OCI-LY1 (cell line): ENCODE measurements around the gene ADD2.

ENCODE experiments used
- H2AFZ ChIP-seq: fragments of 200-600 bp; sonication (generic), shearing (Covaris generic); 2 replicates; pipeline ENCODE4 v1.6.0; 2014; ENCODE audit warnings: antibody characterized with exemption, mild to moderate bottlenecking, low read length
- H3F3A ChIP-seq: fragments of 200-600 bp; sonication (generic), shearing (Covaris generic); 2 replicates; pipeline ENCODE4 v1.6.0; 2014; ENCODE audit warnings: mild to moderate bottlenecking, antibody characterized with exemption, low read length, moderate library complexity; ENCODE audit not compliant: insufficient read depth
- H3K27ac ChIP-seq: fragments of 200-600 bp; sonication (generic); 2 replicates; pipeline ENCODE4 v1.5.1; 2014; ENCODE audit warnings: low read length, mixed run types, mild to moderate bottlenecking, low read depth; ENCODE audit not compliant: poor library complexity, severe bottlenecking
- H3K27me3 ChIP-seq: fragments of 200-600 bp; sonication (generic); 2 replicates; pipeline ENCODE4 v1.6.0; 2014; ENCODE audit warnings: antibody characterized with exemption, mild to moderate bottlenecking, low read length, moderate library complexity; ENCODE audit not compliant: insufficient read depth
- H3K36me3 ChIP-seq: fragments of 200-600 bp; sonication (generic); 2 replicates; pipeline ENCODE4 v1.6.1; 2014; ENCODE audit warnings: mild to moderate bottlenecking, antibody characterized with exemption, low read length, moderate library complexity, mixed read lengths; ENCODE audit not compliant: insufficient read depth
- H3K4me1 ChIP-seq: fragments of 200-600 bp; sonication (generic); 2 replicates; pipeline ENCODE4 v1.5.1; 2014; ENCODE audit warnings: mild to moderate bottlenecking, low read length, moderate library complexity; ENCODE audit not compliant: insufficient read depth, severe bottlenecking
- H3K4me2 ChIP-seq: fragments of 200-600 bp; sonication (generic), shearing (Covaris generic); 2 replicates; pipeline ENCODE4 v1.6.1; 2014; ENCODE audit warnings: low read length
- H3K4me3 ChIP-seq: fragments of 200-600 bp; sonication (generic); 2 replicates; pipeline ENCODE4 v1.5.1; 2014; ENCODE audit warnings: low read length, low read depth, mild to moderate bottlenecking, mixed read lengths; ENCODE audit not compliant: poor library complexity, severe bottlenecking
- H3K79me2 ChIP-seq: fragments of 200-600 bp; shearing (Covaris generic); 2 replicates; pipeline ENCODE4 v1.6.1; 2016; ENCODE audit warnings: mixed run types, low read length, mixed read lengths; ENCODE audit not compliant: insufficient read depth
- H3K9ac ChIP-seq: fragments of 200-600 bp; sonication (generic), shearing (Covaris generic); 2 replicates; pipeline ENCODE4 v1.6.1; 2014; ENCODE audit warnings: mild to moderate bottlenecking, low read length, mixed read lengths
- H3K9me2 ChIP-seq: fragments of 200-600 bp; sonication (generic), shearing (Covaris generic); 2 replicates; pipeline ENCODE4 v1.6.1; 2014; ENCODE audit warnings: low read depth, mild to moderate bottlenecking, low read length, mixed read lengths
- H3K9me3 ChIP-seq: fragments of 200-600 bp; shearing (Covaris generic); 2 replicates; pipeline ENCODE4 v1.6.1; 2014; ENCODE audit warnings: low read length, mixed read lengths
- H4K20me1 ChIP-seq: fragments of 200-600 bp; sonication (generic), shearing (Covaris generic); 2 replicates; pipeline ENCODE4 v1.6.0; 2016; ENCODE audit warnings: mild to moderate bottlenecking, low read length; ENCODE audit not compliant: insufficient read depth
- CTCF ChIP-seq: fragments of 200-600 bp; sonication (generic), shearing (Covaris generic); IDR thresholded peaks from 2 replicates; pipeline ENCODE4 v1.5.1; 2017; ENCODE audit warnings: mild to moderate bottlenecking, antibody characterized with exemption, low read length, moderate library complexity, mixed read lengths
- EZH2 ChIP-seq: fragments of 200-600 bp; sonication (generic), shearing (Covaris generic); IDR thresholded peaks from 2 replicates; pipeline ENCODE4 v1.8.0; 2017; ENCODE audit warnings: borderline replicate concordance, mixed run types, mild to moderate bottlenecking, antibody characterized with exemption, low read length, moderate library complexity, mixed read lengths

Gene ADD2

GRCh38 chr2:70808983-70809958 is 41.3 kb upstream of the ADD2 start:
- H3K4me3 ChIP-seq: no peak overlapping the region
- H3K27me3 ChIP-seq: no peaks in the 10 kb centered on the region
- H3K9me2 ChIP-seq: no peaks in the 10 kb centered on the region
- no peaks in the 10 kb centered on the region for H4K20me1 ChIP-seq
- no peak overlapping the region for H3K27ac ChIP-seq
- H2AFZ ChIP-seq: no peak overlapping the region
- no peaks in the 10 kb centered on the region for H3F3A ChIP-seq
- H3K4me2 ChIP-seq: no peak overlapping the region
- H3K9ac ChIP-seq: no peak overlapping the region
- no peaks in the 10 kb centered on the region for H3K4me1 ChIP-seq
- no peaks in the 10 kb centered on the region for H3K9me3 ChIP-seq
- no peaks in the 10 kb centered on the region for H3K79me2 ChIP-seq
- no peaks in the 10 kb centered on the region for H3K36me3 ChIP-seq
- no peak for TF ChIP-seq EZH2
- no peak for TF ChIP-seq CTCF

- Histone ChIP-seq H4K20me1 (no peaks in the 10 kb centered on the region), H3K79me2 (no peaks in the 10 kb centered on the region), H3K9me2 (no peaks in the 10 kb centered on the region), H3K4me3 (no peak overlapping the region), H3K27me3 (no peaks in the 10 kb centered on the region), H3F3A (no peaks in the 10 kb centered on the region), H3K9me3 (no peaks in the 10 kb centered on the region), H3K36me3 (no peaks in the 10 kb centered on the region), H2AFZ (no peak overlapping the region), H3K4me2 (no peak overlapping the region), H3K4me1 (no peaks in the 10 kb centered on the region), H3K9ac (no peak overlapping the region), H3K27ac (no peak overlapping the region)
- TF ChIP-seq EZH2 (no peak), CTCF (no peak)
Measured at GRCh38 chr2:70807828-70808118, 39.8 kb upstream of the ADD2 start.

GRCh38 chr2:70807102-70807827 is 39.3 kb upstream of the ADD2 start:
- TF ChIP-seq EZH2 (no peak), CTCF (no peak)
- no peak overlapping the region for H3K4me3 ChIP-seq
- no peak overlapping the region for H3K27ac ChIP-seq
- no peaks in the 10 kb centered on the region for H3K79me2 ChIP-seq
- H2AFZ ChIP-seq: no peak overlapping the region
- no peaks in the 10 kb centered on the region for H3K4me1 ChIP-seq
- no peak overlapping the region for H3K4me2 ChIP-seq
- H3K9me2 ChIP-seq: no peaks in the 10 kb centered on the region
- no peaks in the 10 kb centered on the region for H4K20me1 ChIP-seq
- H3K9ac ChIP-seq: no peak overlapping the region
- H3F3A ChIP-seq: no peaks in the 10 kb centered on the region
- H3K9me3 ChIP-seq: no peaks in the 10 kb centered on the region
- H3K36me3 ChIP-seq: no peaks in the 10 kb centered on the region
- H3K27me3 ChIP-seq: no peaks in the 10 kb centered on the region
